HG02970 (cell line): Measurements from ENCODE around the gene SPTBN5.

Experiments used
- ATAC-seq: cut with Tn5 transposase; IDR thresholded peaks from one replicate; pipeline ENCODE4 v1.9.1; 2021; ENCODE audit warnings: mild to moderate bottlenecking, moderate library complexity, moderate number of reproducible peaks; ENCODE audit not compliant: unreplicated experiment, low FRiP score

Gene SPTBN5

DNA sequence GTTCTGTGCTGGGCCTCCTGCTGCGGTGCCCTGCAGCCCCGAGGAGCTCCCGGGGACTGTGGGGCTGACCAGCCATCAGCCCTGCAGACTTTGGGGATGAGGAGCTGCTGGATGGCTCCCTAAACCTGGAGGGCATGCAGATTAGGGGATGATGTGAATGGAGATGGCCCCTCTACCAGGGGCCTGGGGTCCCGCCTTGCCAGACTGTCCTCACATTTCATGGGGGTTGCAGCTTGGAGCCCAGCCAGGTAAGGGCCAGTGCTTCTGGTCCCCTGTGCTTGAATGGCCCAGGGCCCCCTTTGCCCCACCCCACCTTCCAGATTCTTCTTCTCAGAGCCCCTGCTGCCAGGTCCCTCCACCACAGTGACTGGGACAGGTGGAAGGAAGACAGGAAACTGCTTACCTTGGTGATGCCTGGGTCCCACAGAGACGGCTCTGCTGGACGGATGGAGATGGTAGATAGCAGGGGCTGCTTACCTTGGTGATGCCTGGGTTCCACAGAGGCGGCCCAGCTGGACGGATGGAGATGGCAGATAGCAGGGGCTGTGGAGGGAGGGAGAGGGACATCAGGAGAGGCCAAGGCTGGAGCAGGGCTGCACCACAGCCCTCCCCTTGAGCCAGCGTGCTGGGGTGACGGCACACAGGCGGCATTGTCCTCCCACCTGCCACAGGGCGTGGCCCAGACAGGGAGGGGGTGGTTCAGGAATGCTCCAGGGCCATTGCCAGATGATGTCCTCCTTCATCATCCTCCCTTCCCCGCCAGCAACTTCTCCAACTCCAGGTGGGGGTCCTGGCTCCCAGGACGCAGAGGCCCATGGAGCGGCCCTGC, at the start of gene SPTBN5:
SPTBN5 (minus strand) TSS at position 632 of the 829 bp plus-strand sequence; CDS start at position 76, 556 bp downstream.
- no peak for ATAC-seq

- no peak for ATAC-seq
Observed at GRCh38 chr15:41942886-41943285, 49.0 kb upstream of the SPTBN5 start.

DNA sequence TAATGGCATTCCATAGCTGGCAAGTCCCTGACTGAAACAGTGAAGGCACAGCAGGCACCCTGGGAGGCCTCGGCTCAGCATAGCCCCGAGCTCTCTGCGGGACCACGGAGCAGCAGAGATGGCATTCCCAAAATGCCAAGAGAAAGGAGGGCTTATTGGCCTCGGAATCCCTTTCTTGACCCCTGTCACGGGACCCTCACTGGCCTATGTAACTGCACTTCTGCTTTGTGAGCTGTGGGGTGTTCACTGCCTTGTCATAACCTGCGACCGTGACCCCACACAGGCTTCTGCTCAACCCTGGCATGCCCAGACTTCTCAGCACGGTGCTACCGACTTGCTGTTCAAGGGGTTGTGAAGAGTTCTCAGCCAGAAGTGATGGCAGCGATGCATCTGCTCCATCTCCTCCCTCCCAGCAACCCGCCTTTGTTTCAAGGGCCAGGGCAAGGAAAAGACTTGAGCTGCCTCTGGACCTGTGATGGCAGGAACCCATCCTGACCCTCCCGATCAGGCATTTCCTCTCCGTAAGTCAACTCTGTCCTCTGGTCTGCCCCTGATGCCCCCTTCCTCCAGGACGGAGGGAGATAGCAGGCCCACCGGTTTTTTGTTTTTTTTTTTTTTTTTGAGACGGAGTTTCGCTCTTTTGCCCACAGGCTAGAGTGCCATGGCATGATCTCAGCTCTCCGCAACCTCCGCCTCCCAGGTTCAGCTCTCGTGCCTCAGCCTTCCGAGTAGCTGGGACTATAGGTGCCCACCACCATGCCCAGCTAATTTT, 48.0 kb upstream of the SPTBN5 start:
- ATAC-seq, result no peak

DNA sequence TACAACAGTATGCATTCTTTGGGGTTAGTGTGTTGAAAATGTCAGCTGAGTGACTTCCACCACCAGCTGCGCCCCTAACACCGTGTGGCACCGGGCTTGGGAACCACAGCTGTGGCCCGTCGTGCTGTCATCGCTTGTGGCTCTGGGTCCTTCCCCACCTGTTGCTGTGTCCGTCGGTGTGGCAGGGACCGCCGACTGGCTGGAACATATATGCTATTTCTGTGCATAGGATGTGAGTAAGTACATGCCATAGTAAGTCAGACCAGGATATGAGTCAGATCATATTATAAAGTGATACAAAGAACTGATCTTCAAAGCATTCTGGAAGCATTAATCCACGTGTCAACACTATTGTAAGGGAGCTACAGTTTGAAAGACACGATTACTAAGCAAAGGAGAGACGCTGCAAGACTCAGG, 46.6 kb upstream of the SPTBN5 start:
- ATAC-seq, result no peak

DNA sequence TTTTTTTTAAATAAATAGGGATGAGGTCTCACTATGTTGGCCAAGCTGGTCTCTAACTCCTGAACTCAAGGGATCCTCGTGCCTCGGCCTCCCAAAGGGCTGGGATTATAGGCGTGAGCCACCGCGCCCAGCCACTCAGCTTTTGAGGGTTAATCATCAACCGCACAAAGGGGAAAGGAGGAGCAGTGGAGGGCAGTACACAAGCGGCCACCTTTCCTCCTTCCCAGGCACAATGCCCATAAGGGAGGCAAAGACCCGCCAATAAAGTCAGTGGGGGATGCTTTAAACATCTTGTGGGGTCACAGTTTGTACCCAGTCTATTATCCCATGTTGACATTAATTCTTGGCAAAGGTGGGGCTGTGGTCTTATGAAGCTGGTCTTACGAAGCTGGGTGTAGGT, 46.1 kb upstream of the SPTBN5 start:
- no peak for ATAC-seq

GRCh38 chr15:41937568-41937923, 43.7 kb upstream of the SPTBN5 start:
- ATAC-seq, result no peak

DNA sequence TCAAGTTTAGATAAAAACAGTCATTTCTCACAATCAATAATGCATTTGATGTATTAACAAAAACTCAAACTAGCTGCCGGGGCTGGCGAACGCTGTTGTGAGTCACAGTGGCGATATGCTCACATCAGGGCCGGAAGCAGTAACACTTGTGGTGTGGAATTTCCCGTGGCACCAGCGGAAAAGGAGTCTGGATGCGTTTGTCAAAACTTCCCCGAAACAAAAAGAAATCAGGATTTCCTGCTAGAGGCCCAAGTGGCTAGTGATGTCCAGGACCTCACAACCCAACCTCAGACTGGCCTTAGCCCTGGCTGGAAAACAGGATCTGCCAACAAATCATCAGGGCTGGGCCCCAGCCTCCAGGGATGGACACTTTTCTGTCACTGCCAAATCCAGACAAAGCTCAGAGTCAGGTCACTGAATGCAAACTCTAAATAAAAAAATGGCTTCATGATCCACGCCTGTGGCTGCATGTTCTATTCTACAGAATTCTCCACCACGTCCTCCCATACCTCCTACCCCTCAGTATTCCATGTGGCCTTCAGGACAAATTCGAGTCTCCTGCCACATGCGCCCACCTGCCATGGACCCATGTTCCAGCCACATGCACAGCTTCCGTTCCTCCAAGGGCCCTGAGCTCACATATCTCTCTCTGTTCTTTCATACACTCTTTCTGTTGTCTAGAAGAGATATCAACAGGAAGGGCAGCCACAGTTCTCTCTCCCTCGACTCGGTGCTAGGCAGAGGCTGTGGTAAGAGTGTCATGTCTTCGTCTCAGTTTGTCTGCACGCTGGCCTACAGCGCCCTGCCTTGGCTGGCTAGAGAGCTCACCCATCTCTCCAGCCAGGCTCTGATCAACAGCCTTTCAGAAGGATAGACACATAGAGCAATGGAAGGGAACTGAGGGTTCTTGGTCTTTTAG, 43.1 kb upstream of the SPTBN5 start:
- no peak for ATAC-seq

DNA sequence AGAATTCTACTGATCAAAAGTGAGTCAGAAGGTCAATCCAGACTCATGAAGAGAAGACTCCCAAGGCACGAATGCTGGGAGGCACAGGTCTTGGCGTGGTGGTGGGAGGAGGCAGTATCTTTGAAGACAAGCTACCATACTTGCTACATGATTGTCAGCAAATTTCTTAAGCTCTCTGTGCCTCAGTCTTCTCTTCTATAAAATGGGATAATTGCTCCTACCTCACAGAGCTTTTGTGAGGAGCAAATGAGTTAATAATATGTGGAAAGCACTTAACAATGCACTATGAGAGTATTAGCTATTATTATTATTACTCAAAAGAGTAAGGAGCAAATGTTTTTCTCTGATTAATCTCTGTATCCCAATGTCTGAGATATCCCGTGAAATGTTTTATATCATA, 42.3 kb upstream of the SPTBN5 start:
- ATAC-seq, result no peak

- ATAC-seq, result no peak
Observed at GRCh38 chr15:41935566-41936020, 41.7 kb upstream of the SPTBN5 start.

DNA sequence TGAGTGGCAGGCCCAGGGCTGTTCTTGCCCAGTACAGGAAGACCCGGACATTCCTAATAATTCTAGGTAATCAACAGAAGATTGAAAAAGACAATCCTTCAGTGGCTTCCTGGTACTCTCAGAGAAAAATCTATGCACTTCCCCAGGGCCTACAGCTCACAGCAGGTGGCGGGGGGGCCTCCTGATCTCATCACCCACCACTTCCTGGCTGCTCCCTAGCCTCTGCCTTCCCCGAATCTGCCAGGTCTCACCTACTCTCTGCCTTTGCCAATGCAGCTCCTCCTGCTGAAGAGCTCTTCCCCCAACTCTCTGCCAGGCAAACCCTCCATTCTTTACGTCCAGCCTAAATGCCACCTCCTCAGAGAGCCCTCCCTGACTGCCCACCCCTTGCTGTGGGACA, 41.0 kb upstream of the SPTBN5 start:
- ATAC-seq, result no peak

- ATAC-seq, result no peak
Observed at GRCh38 chr15:41933771-41934170, 39.9 kb upstream of the SPTBN5 start.

DNA sequence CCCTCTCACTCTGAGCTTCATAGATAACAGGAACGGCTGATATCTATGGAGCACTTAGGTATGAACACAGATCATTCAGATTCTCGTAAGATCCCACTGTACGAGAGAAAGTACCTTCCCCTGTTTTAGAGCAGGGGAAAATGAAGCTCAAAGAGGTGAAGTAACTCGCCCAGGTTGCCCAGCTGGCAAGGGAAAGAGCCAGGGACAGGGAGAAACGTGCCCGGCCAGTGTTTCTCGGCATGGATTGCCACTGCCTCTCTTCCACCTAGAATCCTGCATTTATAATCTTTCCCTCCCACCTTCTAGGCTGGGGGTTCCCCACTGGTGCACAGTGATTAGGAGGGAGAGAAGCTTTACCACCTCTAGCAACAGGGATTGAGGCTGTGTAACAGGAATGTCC, 39.5 kb upstream of the SPTBN5 start:
- no peak for ATAC-seq

DNA sequence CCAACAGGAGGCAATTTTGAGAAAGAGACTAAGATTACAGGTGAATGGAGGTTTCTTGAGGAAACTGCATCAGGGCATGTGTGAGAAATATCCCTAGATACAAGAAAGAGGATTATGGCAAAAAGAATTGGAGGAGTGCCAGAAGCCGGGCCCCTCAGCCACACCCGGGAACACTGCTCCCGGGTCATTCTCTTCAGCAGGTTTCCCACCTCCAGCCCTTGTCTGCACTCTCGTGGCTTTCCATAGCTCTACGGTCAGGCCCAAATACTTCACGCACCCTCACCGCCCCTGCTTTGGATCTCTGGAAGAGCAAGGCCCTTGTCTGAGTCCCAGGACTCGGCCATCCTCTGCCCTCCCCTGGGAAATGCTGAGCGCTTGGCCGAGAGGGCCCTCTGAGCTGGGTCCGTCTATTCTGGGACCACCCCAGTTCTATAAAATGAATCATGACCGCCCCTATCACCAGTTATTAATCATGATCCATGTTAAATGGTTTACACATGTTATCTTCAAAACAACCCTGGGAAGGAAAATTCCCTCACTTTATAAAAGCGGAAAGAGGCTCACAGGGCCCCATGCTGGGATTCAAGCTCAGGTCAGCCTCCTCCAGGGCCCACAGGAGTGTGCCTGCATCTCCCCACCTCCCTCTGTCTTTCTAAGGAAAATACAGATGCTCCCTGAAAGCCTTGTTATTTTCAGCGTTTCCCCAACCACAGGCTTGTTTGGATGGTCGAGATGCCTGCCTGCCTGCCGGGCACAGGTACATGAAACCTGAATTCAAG, 38.8 kb upstream of the SPTBN5 start:
- ATAC-seq, result no peak

DNA sequence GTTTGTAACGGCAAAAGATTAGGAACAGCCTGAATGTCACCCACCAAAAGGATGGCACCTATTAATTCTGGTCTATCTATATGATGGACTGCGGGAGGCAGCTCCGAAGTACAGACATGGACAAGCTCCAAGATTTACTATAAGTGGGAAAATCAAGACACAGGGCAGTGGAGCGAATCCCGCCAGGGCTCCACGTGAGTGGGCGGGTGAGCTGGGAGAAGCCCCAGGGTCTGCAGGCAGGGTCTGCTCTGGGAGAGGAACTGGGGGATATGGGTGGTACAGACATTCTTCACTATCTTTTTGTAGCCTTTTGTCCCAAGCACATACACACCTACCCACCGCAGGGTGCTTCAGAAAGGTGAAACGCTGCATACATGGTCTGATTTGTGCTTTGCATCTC, 38.2 kb upstream of the SPTBN5 start:
- ATAC-seq, result no peak

GRCh38 chr15:41930867-41931222, 37.0 kb upstream of the SPTBN5 start:
- ATAC-seq, result no peak

DNA sequence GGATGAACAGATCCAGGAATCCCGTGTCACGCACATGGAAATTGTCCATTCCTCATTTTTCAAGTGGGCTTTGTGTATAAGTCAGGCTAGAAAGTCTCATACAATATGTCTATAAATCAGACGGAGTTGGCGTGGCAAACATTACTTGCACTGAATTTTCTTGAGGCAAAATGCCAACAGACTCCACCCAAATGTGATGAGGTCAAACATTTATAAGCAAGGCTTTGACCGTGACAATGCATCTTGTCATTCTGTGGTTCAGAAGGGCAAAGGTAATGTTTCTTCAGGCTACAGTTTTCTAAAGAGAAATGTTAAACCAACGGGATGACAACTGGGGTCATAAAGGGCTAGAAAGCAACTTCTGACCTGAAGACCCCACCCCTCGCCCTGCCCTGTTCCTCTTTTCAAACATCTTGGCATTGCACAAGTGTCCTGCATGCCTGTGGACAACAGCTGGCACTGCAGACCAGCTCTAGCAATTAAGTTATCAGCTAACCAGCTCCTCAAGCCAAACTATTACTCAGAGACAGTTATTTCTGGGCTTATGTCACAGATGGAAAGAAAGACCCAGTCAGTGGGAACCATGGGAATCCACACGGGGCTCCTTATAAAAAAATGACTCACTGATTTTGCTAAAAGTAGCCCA, 36.5 kb upstream of the SPTBN5 start:
- ATAC-seq, result no peak

DNA sequence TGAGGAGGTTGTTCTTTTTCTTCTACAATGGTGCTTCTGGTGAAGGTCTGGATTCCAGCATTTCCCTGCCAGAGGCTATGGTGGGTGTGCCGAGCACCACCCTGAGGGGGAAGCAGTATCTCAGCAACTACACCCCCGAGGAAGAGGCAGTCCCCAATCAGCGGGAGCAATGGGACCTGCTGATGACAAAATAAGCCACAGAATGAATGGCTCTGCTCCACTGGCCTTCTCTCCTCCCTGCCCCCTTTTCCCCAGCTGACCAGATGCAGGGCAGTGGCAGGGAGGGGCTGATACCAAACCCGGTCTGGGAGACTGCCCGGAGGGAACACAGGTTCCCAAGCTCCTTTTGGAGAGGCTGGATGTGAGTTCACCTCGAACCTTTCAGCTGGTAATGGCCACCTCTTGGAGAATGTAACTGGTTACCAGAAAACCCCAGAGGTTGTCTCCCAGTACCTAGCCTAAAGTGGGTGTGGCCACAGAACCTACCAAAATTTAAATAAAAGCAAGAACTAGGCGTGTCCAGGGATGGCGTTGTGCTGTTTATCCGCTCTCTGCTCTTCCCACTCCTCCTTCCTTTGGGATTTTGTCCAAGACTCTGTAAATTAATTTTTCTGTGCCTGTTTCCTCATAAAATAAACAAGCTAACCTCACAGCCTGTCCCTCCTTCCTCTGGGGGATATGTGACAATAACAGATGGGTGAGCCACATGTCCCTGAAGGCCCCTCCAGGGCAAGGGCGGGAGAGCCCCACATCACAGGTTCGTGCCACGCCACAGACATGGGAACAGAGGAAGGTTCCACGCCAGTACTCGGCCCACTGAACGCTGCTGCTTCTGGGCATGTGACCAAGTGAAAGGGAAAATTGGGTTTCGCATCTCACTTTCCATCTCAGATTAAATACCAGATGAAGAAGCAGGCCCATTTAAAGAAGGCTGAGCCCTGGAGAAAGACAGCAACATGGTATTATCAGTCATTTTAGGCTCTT, 35.1 kb upstream of the SPTBN5 start:
- ATAC-seq, result peak; percentile 66

DNA sequence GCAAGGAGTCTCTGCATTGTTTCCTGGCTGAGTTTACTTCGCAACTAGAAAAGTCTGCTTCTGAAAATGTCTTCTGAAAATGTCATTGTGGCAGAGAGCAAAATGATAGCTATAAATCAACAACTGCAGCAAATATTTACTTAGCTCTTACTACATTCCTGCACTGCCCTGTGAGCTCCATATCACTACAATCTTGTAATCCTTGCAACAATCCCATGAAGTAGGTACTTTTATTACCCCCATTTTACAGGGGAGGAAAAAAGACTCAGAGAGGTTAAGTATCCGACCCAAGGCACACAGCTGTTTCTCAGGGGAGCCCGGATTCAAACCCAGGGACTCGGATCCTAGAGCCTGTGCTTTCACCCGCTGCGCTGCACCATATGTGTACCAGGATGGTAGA, 34.2 kb upstream of the SPTBN5 start:
- no peak for ATAC-seq
